Neural cell (in vitro differentiated cells): ENCODE results near the gene TADA1.

Experiments
- MXI1 ChIP-seq: fragments of 450-650 bp; conservative IDR thresholded peaks from 2 replicates; pipeline ENCODE4 v1.6.1; 2014; ENCODE audit warnings: antibody characterized with exemption, mild to moderate bottlenecking; ENCODE audit not compliant: poor library complexity, severe bottlenecking
- POLR2AphosphoS5 ChIP-seq: IDR thresholded peaks from 2 replicates; pipeline ENCODE4 v1.6.1; 2012
- TF ChIP-seq, protein P1 (sequence below): fragments of 450-650 bp; IDR thresholded peaks from 2 replicates; pipeline ENCODE4 v1.5.1; 2014; ENCODE audit warnings: antibody characterized with exemption, mild to moderate bottlenecking, moderate library complexity; ENCODE audit not compliant: poor library complexity, severe bottlenecking

DNA sequence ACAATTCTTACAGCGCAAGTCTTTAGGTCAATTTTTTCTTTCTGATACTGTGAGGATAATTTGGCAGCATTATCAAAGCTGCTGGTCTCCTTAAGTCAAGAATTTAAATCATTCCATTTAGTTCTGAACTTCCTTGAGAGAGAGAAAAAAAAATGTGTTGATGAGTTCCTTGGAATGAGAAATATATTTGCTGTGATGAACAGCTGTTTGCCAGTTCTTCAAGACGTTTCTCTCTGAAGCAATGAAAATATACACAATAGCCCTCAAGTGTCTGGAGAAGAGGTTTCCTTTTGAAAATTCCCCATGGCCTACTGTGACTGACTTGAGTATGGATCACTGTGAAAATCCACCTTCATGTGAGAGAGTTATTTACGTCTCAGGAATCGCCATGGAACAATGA is 31.0 kb upstream of the TADA1 start:
- TF ChIP-seq, protein P1, sequence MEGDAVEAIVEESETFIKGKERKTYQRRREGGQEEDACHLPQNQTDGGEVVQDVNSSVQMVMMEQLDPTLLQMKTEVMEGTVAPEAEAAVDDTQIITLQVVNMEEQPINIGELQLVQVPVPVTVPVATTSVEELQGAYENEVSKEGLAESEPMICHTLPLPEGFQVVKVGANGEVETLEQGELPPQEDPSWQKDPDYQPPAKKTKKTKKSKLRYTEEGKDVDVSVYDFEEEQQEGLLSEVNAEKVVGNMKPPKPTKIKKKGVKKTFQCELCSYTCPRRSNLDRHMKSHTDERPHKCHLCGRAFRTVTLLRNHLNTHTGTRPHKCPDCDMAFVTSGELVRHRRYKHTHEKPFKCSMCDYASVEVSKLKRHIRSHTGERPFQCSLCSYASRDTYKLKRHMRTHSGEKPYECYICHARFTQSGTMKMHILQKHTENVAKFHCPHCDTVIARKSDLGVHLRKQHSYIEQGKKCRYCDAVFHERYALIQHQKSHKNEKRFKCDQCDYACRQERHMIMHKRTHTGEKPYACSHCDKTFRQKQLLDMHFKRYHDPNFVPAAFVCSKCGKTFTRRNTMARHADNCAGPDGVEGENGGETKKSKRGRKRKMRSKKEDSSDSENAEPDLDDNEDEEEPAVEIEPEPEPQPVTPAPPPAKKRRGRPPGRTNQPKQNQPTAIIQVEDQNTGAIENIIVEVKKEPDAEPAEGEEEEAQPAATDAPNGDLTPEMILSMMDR: no peak
- no peak for TF ChIP-seq POLR2AphosphoS5
- TF ChIP-seq MXI1: no peak
